Raji (cell line): ENCODE results near the gene SCAMP2.

Experiments used
- POLR2A ChIP-seq: IDR thresholded peaks from 2 replicates; pipeline ENCODE4 v1.6.1; 2011; ENCODE audit warnings: low read depth, low read length, control low read depth; ENCODE audit not compliant: insufficient read depth

Gene SCAMP2

DNA sequence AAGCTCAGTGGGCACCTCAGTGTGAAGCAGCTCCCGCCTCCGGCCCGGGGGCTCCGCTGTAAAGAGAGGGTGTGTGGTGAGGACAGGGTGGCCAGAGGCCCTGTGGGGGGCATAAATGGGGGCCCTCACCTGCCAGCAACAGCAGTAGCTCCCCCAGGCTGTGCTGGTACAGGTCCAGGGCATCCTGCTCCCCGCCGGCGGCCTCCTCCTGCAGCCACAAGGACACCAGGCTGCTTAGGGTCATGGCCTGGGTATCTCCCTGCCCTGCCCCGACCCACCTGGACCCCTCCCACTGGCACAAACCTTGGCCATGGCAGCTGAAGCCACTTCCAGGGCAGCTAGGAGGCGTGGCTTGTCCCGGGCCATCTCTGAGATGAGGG, 35.0 kb downstream of the SCAMP2 start:
- no peak for TF ChIP-seq POLR2A

DNA sequence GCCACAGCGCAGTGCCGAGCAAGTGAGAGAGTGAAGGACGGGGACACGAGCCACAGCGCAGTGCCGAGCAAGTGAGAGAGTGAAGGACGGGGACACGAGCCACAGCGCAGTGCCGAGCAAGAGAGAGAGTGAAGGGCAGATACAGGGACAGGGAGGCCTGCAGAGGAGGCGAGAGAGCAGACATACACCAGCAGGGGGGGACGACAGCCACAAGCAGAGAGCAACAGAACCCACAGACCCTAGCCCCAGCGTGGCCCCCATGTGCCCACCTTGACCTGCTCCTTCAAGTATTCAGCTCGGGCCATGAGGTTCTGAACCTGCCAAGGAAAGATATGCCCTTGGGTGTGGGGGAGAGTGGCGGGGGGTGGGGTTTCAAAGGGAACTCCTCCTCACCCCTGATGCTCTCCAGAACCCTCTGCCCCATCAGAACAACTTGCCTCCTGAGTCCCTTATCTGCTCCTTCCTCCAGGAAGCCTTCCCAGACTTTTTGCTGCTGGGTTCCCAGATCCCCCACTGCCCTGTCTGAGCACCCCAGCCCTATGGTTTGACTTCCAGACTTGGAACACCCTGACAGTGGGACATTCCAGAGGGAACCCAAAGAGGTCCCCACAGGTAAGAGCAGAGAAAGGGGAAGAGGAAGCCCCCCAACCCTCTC, 35.6 kb downstream of the SCAMP2 start:
- TF ChIP-seq POLR2A, result no peak

DNA sequence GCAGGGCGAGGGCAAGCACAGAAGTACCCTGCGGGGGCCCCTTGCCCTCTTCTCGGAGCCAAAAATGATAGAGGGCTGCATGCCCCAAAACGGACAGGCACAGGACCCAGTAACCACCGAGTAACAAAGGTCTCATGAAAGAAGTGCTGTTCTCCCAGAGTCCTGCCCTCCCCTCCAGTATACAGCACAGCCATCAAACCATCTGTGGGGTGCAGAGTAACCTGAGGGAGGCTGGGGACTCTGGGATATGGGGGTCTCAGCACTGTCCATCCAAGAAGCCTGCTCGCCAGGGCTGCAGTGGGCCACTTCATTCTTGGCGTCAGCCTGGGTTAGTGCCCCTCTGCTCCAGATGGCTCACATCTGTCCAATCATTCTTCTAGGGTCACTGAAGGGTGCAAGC, 36.3 kb downstream of the SCAMP2 start:
- no peak for TF ChIP-seq POLR2A

DNA sequence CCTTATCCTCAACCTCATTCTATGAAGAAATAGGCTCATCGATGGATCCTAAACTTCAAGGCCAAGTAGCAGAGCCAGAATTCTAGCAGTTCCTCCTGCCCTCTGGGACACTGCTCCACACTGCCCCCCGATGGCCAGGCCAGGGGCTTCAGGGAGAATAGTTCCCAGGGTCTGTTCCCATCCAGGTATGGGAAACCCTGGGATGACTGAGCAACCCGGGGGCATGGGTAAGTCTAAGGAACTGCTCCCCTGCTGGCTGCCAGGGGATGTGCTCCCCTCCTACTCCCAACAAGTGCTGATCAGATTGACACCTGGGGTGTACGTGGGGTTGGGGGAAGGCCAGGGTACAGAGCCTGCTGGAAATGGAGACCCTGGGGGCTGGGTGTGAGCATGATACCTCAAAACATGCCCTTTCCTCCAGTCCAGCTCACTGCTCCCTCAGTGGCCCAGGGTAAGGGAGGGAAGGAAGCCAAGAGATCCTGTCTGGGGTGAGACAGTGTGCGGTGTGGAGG, 37.8 kb downstream of the SCAMP2 start:
- TF ChIP-seq POLR2A, result no peak

DNA sequence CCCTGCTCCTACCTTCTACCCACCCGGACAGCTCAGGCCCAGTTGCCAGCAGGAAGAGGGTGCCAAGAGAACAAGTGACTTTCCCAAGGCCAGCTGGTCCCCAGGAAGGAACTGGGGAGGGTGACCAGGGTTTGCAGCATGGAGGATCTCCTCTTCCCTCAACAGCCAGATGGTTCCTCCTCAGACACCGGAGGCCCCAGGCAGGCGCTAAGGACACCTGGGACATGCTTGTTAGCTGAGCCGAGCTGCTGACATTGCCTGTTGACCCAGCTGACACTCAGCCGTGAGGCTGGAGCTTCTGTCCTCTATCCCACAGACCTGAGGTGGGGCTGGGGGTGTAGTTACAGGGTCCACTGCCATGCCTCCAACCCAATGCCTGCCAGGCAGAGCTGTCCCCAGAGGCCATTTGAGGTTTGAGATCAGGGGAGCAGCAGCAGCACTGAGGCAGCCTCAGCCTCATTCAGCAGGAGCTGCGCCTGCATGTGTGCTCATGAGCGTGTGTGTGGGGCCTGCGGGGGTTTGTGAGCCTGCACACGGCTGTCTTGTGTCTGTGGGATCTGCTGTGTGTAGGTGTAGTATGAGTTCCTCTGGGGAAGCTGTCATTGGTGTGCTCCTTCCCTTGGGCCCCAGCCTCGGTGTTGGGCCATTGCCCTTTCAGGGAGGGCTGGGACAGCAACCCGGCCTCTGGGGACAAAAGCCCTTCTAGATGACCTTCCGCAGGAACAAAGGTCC, 39.6 kb downstream of the SCAMP2 start:
- TF ChIP-seq POLR2A, result no peak

DNA sequence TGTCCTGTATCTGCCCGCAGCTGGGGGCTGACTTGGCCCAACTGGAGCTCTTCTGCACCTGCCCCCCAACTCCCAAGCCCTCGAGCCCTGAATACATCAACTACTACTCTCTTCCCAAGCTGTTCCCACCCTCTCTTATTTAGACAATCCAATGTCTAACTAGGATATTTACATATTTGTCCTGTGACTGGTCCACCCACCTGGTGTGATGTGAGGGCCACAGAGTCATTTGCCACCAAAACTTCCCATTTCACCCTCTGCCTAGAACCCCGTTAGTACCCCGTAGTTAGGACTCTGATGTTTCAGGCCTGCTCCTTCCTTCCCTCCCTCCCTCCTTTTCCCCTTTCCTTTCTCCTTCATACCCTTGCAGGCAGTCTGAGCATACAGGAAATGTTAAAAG, 40.3 kb downstream of the SCAMP2 start:
- TF ChIP-seq POLR2A, result 0 out of 2 replicates have a peak, but pooled peaks have one; percentile 17

DNA sequence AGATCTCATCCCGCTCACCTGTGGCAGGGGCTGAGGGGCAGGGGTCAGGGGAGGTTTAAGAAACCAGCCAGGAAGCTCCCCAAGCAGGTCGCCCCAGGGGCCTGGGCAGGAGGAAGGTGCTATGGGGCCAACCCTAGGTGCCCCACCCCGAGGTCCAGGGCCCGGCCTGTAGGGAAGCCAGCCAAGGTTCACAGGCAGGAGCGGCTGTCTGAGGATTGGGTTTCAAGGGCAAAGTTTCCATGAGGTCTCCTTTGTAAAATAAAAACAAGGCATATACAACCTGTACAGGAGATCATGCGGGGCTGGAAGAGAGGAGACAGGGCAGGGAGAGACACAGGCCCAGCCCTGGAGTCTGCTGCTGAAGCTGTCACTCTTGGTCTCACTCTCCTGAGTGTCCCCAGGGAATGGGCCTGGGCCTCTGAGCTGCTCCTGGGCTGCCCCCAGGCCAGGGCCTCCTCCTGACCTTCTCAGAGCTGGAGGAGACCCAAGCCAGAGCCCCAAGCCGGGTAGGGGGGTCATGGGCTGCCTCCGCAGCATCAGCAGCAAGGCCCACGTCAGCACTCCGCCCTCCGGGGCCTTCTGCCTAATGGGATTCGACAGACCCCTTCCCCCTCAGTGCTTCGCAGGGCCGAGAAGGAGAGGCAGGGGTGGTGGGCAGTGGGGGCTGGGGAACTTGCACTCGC, 41.2 kb downstream of the SCAMP2 start:
- no peak for TF ChIP-seq POLR2A

DNA sequence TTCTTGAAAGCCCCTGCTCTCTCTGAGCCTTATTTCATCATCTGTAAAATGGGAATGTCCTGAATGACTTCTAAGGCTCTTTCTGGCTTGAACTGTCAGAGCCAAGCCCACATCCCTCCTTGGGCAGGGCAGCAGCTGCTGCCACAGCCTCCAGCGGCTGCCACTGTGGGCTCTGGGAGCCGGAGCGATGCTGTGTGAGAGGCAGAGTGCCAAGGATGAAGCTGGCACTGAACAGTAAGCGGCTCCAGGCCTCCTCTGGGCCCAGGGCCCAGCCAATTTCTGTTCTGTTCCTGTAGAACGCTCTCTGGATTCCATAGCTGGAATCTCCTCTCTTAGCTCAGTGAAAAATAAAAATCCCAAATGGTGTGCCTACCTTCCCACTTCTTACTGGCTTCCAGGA, 42.3 kb downstream of the SCAMP2 start:
- TF ChIP-seq POLR2A, result no peak

DNA sequence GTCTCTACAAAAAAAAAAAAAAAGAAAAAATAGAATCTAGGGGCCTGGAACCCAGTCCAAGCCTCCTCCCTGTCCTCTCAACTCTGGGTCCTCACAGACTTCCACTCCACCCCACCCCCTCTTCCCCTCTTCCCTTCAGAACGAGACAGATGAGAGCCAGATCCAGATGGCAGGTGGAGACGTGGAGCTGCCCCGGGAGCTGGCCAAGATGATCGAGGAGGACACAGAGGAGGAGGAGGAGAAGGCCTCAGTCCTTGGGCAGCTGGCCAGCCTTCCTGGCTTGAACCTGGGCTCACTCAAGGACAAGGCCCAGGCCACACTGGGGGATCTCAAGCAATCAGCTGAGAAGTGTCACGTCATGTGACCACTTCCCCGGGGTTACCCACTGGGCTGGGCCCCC, 43.2 kb downstream of the SCAMP2 start:
- no peak for TF ChIP-seq POLR2A

DNA sequence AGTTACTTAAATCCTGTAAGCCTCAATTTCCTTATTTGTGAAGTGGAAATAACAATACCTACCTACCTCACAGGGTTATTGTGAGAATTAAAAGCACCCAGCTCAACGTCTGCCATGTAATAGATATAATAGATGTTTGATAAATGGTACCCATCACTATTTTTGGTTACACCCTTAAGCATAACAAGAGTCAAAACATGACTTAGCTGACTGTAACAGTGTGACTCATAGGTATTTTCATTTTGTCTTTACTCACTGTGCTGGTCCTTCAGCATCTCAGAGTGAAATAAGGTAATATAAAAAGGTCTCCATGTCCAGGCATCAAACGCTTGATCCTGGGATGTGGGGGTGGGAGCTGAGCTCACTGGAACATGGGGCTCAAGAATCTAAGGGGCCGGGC, 43.7 kb downstream of the SCAMP2 start:
- no peak for TF ChIP-seq POLR2A

DNA sequence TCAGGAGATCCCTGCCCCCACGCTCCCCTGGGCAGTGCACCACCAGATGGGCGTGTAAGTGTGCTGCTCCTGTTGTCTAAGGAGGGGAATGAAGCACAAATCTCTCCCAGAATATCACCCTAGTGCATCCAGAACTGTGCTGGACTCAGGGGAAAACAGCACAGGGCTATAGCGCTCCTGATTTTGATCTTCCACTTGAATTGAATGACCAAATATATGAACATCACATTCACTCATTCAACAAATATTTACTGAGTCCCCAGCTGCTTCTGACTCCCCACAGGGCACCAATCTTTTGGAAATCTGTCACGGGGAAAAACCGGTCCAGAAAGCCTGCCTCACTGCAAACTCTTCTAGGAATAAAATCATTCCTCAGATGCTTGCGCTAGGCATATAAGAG, 44.3 kb downstream of the SCAMP2 start:
- TF ChIP-seq POLR2A, result no peak

DNA sequence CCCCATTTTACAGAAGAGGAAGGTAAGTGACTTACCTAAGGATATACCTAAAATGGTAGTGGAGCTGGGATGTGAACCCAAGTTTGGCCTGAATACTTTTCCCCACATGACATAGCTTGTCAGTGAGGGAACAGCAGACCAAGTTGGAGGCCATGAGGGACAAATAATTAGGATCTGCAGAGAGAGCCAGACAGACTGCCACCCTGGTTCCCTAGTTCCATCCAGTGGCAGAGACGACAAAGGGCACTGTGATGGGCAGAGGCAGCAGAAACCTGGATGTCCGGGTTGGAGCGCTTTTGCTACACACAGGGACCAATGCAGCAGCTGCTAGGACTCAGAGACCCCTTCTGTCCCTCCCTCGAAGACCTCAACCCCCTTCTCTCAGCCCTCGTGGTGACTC, 45.6 kb downstream of the SCAMP2 start:
- no peak for TF ChIP-seq POLR2A

DNA sequence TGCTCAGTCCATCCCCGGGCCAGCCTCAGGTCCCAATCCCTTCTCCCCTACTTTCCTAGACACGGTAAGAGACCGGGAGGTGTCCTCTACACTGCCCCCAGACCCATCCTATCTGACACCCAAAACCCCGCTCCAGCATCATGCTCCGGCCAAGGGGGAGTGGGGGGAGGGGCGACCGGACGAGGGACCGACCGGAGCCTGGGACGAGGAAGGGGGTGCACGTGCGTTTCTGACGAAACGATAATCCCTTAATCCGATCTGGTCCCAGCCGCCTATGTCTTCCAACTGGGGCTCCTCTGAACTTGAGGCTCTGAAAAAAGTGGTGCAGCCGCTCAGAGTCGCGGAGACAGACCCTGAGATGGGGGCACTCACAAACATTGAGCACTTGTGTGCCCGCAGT, 46.2 kb downstream of the SCAMP2 start:
- no peak for TF ChIP-seq POLR2A

DNA sequence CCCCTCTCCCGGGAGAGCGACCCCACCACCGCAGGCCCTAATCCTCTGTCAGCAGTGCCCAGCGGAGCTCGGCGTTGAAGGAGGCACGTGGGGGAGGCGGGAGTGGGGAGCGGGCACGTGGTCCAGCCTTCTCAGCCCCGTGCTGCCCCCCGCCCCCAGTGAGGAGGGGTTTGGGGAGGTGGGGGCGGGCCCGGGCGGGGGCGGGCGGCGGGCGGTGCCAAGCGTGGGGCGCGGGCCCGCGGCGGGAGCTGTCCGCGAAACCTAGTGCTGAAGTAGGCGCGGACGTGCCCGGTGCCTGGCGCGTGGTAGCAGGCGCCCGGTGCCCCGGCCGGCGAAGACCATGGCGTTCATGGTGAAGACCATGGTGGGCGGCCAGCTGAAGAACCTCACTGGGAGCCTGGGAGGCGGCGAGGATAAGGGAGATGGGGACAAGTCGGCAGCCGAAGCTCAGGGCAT, 46.8 kb downstream of the SCAMP2 start, which contains the start of gene CPLX3:
TSS of gene CPLX3 (plus strand) at position 264 of the 456 bp plus-strand sequence. CDS start at position 341, 77 bp downstream.
- TF ChIP-seq POLR2A, result no peak

DNA sequence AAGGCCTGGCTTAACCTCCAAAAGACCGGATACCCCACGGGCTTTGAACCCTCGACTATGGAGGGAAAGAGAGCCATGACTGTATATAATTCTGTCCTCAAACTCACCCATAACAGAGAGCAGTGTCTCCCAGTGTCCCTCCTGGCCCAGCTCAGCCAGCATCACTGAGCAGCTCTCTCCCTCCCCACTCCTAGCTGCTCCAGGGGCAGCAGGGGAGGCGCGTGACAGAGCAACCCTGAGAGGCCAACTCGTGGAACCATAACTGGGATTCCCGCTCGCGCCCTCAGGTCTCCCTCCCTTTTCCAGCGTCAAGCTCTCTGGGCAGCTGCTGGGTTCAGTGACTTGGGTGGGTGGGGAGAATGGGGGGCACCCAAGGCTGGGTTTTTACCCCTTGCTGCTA, 47.3 kb downstream of the SCAMP2 start:
- no peak for TF ChIP-seq POLR2A

DNA sequence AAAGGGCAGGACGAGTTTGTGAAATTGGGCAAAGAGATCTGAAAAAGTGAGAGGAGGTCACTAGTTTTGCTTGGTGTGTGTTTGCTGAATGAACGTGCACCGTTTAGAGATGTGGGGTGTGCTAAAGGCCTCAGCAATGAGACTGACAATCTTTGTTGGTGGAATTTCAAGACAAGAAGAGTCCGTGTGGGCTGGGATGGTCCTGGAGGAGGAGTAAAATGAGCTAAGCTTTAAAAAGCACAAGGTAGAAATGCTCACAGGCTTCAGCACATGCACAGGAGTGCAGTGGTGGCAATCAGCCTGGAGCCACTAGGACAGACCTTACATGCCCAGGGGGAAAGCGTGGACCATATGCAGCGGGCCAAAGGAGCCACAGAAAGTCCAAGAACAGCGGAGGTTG, 48.2 kb downstream of the SCAMP2 start:
- TF ChIP-seq POLR2A, result no peak
